GM10248 (cell line): ENCODE data around the gene LRPAP1.

Experiments
- CTCF ChIA-PET: fragments of 300-600 bp; sonication (Branson Sonifier 250); formaldehyde crosslinking; extraction: SDS; loops from one replicate; lab custom pipeline; 2021; ENCODE audit warnings: antibody characterized with exemption; lab: Yijun Ruan, JAX
- POLR2A ChIA-PET: fragments of 350-650 bp; sonication (Branson Sonifier 250); formaldehyde crosslinking; extraction: SDS; loops from one replicate; lab custom pipeline; 2020; ENCODE audit warnings: antibody characterized with exemption; lab: Yijun Ruan, JAX
- DNase-seq: peaks from one replicate; pipeline ENCODE4 v3.0.0; 2012; ENCODE audit errors: extremely low spot score
- TF ChIP-seq, protein P1 (sequence below): IDR thresholded peaks from 2 replicates; pipeline ENCODE4 v1.5.1; 2012; ENCODE audit warnings: mild to moderate bottlenecking, low read depth; ENCODE audit errors: extremely low read depth, missing control alignments, control extremely low read depth

The LRPAP1 gene

DNA sequence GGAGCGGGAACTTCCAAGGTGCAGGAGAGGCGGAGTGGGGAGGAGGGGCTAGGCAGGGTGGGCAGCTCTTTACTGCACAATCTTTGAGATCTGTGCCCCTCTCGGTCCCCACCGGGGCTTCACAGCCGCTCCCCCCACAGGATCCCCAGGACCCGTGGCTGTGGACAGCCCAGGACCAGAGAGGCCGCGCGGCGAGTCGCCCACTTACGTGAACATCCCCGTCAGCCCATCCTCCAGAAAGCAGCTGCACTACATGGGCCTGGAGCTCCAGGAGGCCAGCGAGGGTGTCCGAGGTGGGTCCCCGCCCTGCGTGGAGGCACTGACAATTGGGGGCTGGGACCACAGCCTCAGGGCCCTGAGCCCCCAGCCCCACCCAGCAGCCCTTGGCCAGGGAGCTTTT, 32.1 kb downstream of the LRPAP1 start:
- ChIA-PET CTCF (no interaction called here), POLR2A (no interaction called here)
- DNase-seq, result no peak
- TF ChIP-seq, protein P1, sequence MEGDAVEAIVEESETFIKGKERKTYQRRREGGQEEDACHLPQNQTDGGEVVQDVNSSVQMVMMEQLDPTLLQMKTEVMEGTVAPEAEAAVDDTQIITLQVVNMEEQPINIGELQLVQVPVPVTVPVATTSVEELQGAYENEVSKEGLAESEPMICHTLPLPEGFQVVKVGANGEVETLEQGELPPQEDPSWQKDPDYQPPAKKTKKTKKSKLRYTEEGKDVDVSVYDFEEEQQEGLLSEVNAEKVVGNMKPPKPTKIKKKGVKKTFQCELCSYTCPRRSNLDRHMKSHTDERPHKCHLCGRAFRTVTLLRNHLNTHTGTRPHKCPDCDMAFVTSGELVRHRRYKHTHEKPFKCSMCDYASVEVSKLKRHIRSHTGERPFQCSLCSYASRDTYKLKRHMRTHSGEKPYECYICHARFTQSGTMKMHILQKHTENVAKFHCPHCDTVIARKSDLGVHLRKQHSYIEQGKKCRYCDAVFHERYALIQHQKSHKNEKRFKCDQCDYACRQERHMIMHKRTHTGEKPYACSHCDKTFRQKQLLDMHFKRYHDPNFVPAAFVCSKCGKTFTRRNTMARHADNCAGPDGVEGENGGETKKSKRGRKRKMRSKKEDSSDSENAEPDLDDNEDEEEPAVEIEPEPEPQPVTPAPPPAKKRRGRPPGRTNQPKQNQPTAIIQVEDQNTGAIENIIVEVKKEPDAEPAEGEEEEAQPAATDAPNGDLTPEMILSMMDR, result no peak

- CTCF ChIA-PET, result no interaction called here
- POLR2A ChIA-PET, result no interaction called here
- DNase-seq, result no peak
- TF ChIP-seq, protein P1, result no peak
Measured at GRCh38 chr4:3499710-3500109, 32.5 kb downstream of the LRPAP1 start.

GRCh38 chr4:3498901-3499510, 33.2 kb downstream of the LRPAP1 start:
- POLR2A ChIA-PET, result no interaction called here
- CTCF ChIA-PET, result no interaction called here
- TF ChIP-seq, protein P1, result no peak
- no peak for DNase-seq

DNA sequence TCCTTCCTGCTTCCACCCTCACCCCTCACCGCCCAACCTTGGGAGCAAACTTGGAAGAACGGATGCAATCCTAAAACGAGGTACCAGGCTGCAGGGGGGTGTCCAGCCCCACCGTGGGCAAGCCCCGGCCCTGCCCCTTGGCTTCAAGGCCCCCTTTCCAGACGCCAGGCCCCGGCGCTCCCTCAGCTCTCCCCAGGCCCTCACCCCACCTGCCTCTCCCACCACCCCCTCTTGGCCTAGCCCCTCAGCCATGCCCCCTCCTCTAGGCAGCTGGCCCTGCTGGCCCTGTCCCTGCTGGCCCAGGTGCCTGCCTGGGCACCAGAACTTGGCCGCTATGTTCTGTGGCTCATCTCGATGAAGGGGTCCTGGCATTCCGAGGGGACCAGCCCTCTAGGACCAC, 33.8 kb downstream of the LRPAP1 start:
- TF ChIP-seq, protein P1, result no peak
- CTCF ChIA-PET, result no interaction called here
- no peak for DNase-seq
- POLR2A ChIA-PET, result no interaction called here

DNA sequence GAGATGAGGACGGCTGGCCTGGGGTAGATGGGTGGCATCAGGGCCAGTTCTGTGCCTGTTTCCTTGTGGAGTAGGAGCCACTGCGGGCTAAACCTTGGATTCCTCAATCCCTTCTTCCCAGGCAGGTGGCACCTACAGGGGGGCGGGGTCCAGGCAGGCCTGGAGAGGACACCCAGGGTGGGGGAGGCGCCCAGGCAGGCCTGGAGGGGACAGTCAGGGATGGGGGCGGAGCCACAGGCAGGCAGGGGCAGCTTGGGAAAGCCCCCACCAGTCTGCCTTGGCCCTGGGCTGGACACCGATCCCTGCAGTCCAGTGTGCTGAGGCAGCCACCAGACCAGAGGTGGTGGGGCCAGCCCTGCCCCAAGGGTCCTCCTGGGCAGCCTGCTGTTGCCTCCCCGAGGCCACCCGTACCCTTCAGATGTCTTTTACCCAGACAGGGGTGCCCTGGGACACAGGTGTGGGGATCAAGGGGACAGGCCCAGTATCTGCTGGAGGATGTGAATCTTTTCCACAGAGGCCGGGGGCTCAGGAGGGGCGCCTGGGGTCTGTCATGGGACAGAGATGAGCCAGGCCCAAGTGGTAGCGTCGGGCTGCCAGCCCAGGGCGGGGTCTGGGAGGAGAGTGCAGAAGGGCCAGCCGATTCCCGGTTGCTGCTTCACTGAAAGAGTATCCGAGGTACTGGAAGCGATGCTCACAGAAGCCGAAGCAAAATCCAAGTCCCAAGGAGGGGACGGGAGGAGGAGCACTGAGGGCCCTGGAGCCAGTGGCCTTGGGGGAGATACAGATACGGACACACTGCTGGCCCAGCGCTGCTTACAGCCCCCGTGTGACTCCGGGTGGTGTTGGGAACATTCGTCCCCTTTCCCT, 34.5 kb downstream of the LRPAP1 start:
- ChIA-PET POLR2A (no interaction called here), CTCF (no interaction called here)
- no peak for DNase-seq
- TF ChIP-seq, protein P1, result no peak

DNA sequence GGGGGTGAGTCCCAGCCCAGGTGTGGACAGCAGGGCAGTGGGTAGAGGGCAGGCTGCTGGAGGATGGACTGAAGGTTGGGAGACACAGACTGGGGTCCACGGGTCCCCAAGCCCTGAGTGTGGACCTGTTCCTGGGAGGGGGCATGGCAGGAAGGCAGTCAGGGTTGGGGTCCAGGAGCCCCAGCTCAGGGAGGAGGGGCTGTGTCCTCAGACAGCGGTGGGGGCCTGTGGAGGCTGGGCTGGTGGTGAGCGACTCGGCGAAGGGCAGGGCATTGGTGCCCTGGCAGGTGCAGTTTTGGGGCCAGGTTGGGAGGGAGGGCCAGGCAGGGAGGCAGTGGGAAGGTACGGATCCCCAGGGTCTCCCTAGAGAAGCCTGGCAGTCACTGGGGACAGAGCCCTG, 35.1 kb downstream of the LRPAP1 start:
- TF ChIP-seq, protein P1, result no peak
- CTCF ChIA-PET, result no interaction called here
- POLR2A ChIA-PET, result no interaction called here
- no peak for DNase-seq
